ENCODE results near the gene HIVEP1. TPM values are rescaled to one million over a fixed set of nuclear protein-coding genes. Genes with fewer than 3 reads are reported as not detected.

The HIVEP1 gene
- total RNA-seq, 1 donor from 2014 or later: 13.7 TPM

DNA sequence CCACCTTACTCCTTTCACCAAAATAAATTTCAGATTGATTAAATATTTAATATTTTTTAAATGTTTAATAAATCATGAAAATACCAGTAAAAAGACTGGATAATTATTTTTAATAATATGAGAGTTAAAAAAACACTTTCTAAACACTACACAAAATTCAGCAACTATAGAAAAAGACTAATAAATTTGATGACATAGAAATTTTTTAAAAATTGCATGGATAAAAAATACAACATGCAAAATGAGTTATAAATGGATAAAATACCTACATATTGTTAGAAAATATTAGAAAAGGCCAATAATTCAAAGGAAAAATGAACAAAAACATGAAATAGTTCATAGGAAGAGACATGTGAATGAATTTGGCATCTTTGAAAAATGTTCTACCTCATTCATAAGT is 177.0 kb downstream of the HIVEP1 start:
- TF ChIP-seq, protein P1, sequence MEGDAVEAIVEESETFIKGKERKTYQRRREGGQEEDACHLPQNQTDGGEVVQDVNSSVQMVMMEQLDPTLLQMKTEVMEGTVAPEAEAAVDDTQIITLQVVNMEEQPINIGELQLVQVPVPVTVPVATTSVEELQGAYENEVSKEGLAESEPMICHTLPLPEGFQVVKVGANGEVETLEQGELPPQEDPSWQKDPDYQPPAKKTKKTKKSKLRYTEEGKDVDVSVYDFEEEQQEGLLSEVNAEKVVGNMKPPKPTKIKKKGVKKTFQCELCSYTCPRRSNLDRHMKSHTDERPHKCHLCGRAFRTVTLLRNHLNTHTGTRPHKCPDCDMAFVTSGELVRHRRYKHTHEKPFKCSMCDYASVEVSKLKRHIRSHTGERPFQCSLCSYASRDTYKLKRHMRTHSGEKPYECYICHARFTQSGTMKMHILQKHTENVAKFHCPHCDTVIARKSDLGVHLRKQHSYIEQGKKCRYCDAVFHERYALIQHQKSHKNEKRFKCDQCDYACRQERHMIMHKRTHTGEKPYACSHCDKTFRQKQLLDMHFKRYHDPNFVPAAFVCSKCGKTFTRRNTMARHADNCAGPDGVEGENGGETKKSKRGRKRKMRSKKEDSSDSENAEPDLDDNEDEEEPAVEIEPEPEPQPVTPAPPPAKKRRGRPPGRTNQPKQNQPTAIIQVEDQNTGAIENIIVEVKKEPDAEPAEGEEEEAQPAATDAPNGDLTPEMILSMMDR (IDR thresholded peaks at IDR 0.05; ENCODE audit: borderline replicate concordance): no peak
- H3K9me3 ChIP-seq (replicated peaks): no peaks in the 10 kb centered on the region
- H3K27ac ChIP-seq (replicated peaks): no peak overlapping the region
- no peak overlapping the region for H3K4me3 ChIP-seq
- no peaks in the 10 kb centered on the region for H3K36me3 ChIP-seq
- no peaks in the 10 kb centered on the region for H3K4me1 ChIP-seq
- intact Hi-C loops (cut with micrococcal nuclease): no loop called here
- no peak for DNase-seq
- H3K27me3 ChIP-seq (ENCODE audit: low read depth): no peaks in the 10 kb centered on the region

DNA sequence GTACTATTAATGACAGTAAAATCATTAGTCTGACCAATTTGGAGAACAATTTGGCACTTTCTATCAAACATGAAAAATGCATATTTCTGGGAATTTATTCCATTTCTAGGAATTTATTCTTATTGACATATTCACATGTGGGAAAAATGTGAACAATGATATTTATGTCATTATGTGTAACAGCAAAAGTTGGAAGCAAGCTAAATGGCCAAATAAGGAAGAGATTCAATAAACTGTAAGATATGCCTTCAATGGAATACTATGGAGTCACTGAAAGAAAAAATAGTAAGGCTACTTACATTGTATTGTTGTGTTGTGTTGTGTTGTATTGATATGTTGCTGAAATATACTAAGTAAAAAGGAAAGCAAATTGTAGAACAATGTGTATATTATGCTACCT is 177.5 kb downstream of the HIVEP1 start:
- TF ChIP-seq, protein P1 (IDR thresholded peaks at IDR 0.05; ENCODE audit: borderline replicate concordance): no peak
- intact Hi-C loops (cut with micrococcal nuclease): no loop called here
- H3K4me1 ChIP-seq: no peaks in the 10 kb centered on the region

GRCh38 chr6:12190252-12190651 is 178.1 kb downstream of the HIVEP1 start:
- H3K4me1 ChIP-seq: no peaks in the 10 kb centered on the region
- H3K27me3 ChIP-seq (ENCODE audit: low read depth): no peaks in the 10 kb centered on the region
- no peak overlapping the region for H3K27ac ChIP-seq (replicated peaks)
- TF ChIP-seq, protein P1 (IDR thresholded peaks at IDR 0.05; ENCODE audit: borderline replicate concordance): no peak
- no peaks in the 10 kb centered on the region for H3K36me3 ChIP-seq
- no peak overlapping the region for H3K4me3 ChIP-seq
- no peak for DNase-seq
- no peaks in the 10 kb centered on the region for H3K9me3 ChIP-seq (replicated peaks)
- intact Hi-C loops (cut with micrococcal nuclease): no loop called here

More for the DNA sequence above, 177.5 kb downstream of the HIVEP1 start:
- no peaks in the 10 kb centered on the region for H3K27me3 ChIP-seq (ENCODE audit: low read depth)
- no peak for DNase-seq
- H3K27ac ChIP-seq (replicated peaks): no peak overlapping the region
- no peaks in the 10 kb centered on the region for H3K36me3 ChIP-seq
- no peaks in the 10 kb centered on the region for H3K9me3 ChIP-seq (replicated peaks)
- no peak overlapping the region for H3K4me3 ChIP-seq

GRCh38 chr6:12196326-12196936 is 184.3 kb downstream of the HIVEP1 start:
- H3K36me3 ChIP-seq: no peaks in the 10 kb centered on the region
- H3K9me3 ChIP-seq (replicated peaks): no peaks in the 10 kb centered on the region
- TF ChIP-seq, protein P1 (IDR thresholded peaks at IDR 0.05; ENCODE audit: borderline replicate concordance): no peak
- no peaks in the 10 kb centered on the region for H3K4me1 ChIP-seq
- H3K27me3 ChIP-seq (ENCODE audit: low read depth): no peaks in the 10 kb centered on the region
- no peak overlapping the region for H3K27ac ChIP-seq (replicated peaks)
- no peak for DNase-seq
- no peak overlapping the region for H3K4me3 ChIP-seq
- intact Hi-C loops (cut with micrococcal nuclease): no loop called here

DNA sequence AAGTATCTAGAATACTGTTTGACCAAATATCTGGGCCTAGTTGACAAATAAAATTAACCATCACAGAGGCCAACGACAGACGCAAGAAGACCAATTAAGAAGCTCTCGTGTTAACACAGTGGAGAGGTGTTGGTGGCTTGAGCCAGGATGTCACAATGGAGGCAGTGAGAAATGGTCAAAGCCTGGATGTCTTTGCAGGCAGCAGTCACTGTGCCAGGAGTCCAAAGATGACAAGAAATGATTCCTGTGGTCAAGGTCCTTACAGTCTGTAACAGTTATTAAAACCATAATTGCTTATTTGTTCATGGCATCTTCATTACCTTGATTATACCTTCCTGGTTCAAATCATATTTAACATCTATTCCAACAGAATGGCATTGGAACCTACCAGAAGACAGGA is 186.7 kb downstream of the HIVEP1 start:
- no peak overlapping the region for H3K27ac ChIP-seq (replicated peaks)
- no peak for DNase-seq
- no peak overlapping the region for H3K4me3 ChIP-seq
- TF ChIP-seq, protein P1 (IDR thresholded peaks at IDR 0.05; ENCODE audit: borderline replicate concordance): no peak
- H3K27me3 ChIP-seq (ENCODE audit: low read depth): peaks cover 9% of the 10 kb centered on the region
- intact Hi-C loops (cut with micrococcal nuclease): no loop called here
- no peaks in the 10 kb centered on the region for H3K4me1 ChIP-seq
- no peaks in the 10 kb centered on the region for H3K9me3 ChIP-seq (replicated peaks)
- no peaks in the 10 kb centered on the region for H3K36me3 ChIP-seq

Data from left ventricle myocardium inferior (tissue), 1 donor.